ENCODE data around the gene MMP13. TPM values are rescaled to one million over a fixed set of nuclear protein-coding genes. Genes with fewer than 3 reads are reported as not detected.

The MMP13 gene
- total and polyA plus RNA-seq, 2 donors (not counting 1 experiment from before 2014, with no cell fraction given): not detected

DNA sequence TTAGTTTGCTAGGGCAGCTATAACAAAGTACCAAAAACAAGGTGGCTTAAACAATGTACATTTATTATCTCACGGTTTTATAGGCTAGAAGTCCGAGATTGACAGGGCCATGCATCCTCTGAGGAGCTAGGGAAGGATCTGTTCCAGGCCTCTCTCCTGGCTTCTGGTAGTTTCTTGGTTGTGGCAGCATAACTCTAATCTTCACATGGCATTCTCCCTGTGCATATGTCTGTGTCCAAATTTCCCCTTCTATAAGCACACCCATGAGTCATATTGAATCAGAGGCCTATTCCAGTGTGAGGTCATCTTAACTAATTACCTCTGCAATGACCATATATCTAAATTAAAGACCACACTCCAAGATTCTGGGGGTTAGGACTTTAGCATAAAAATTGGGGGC, 31.3 kb upstream of the MMP13 start:
- no peak overlapping the region for H3K27ac Mint-ChIP-seq
- no peak overlapping the region for H2AFZ ChIP-seq (ENCODE audit: insufficient read depth, low read depth, low read length, poor library complexity, severe bottlenecking)
- no peak for ATAC-seq (ENCODE audit: low read depth)
- peaks cover 0 to 4% (median 2%) of the 10 kb centered on the region in 4 experiments for H3K27me3 ChIP-seq (replicated peaks in 1 of 4; ENCODE audit: control extremely low read depth in 1 of 4, control insufficient read depth in 3 of 4, insufficient read depth in 4 of 4, low read length in 3 of 4)
- H3K27ac ChIP-seq (ENCODE audit: low read length in 2 of 2): no peak overlapping the region
- no peaks in the 10 kb centered on the region for H3K4me1 ChIP-seq (ENCODE audit: control insufficient read depth in 2 of 2, insufficient read depth in 2 of 2, low read length in 2 of 2)
- no peaks in the 10 kb centered on the region for H3K9me3 ChIP-seq (ENCODE audit: control extremely low read depth in 1 of 3, control insufficient read depth in 2 of 3, insufficient read depth in 1 of 3, low read length in 2 of 3)
- ChIA-PET POLR2A (no interaction called here), CTCF (no interaction called here)
- no peaks in the 10 kb centered on the region for H3K36me3 ChIP-seq (replicated peaks in 1 of 2; ENCODE audit: control extremely low read depth in 1 of 2, control insufficient read depth in 1 of 2, extremely low read depth in 1 of 2, insufficient read depth in 2 of 2, low read length in 1 of 2)
- H3K4me1 Mint-ChIP-seq: no peaks in the 10 kb centered on the region
- no peaks in the 10 kb centered on the region for H3K79me2 ChIP-seq (ENCODE audit: control insufficient read depth, insufficient read depth, low read length)
- no peak for TF ChIP-seq CTCF (IDR thresholded peaks at IDR 0.05)
- TF ChIP-seq EZH2 (IDR thresholded peaks at IDR 0.05; ENCODE audit: borderline replicate concordance, insufficient read depth, low read depth, low read length, poor library complexity, severe bottlenecking): no peak
- DNase-seq: no peak
- no peaks in the 10 kb centered on the region for H4K20me1 ChIP-seq (ENCODE audit: control insufficient read depth, insufficient read depth, low read length, poor library complexity, severe bottlenecking)
- H3K4me3 Mint-ChIP-seq: no peak overlapping the region
- no peaks in the 10 kb centered on the region for H3K9me3 Mint-ChIP-seq (ENCODE audit: insufficient read depth)
- peaks cover 14% of the 10 kb centered on the region for H3K27me3 Mint-ChIP-seq
- H3K4me3 ChIP-seq (ENCODE audit: control extremely low read depth in 1 of 5, extremely low read depth in 1 of 5, insufficient read depth in 1 of 5, low read depth in 2 of 5, low read length in 4 of 5): no peak overlapping the region
- H3K9ac ChIP-seq (ENCODE audit: low read length): no peak overlapping the region
- H3K4me2 ChIP-seq (replicated peaks; ENCODE audit: low read depth, low read length, poor library complexity, severe bottlenecking): no peak overlapping the region
- intact Hi-C loops (cut with micrococcal nuclease): no loop called here
- 92% methylated on average over 2 of the region's 2 CpGs for WGBS (ENCODE audit: insufficient coverage)

DNA sequence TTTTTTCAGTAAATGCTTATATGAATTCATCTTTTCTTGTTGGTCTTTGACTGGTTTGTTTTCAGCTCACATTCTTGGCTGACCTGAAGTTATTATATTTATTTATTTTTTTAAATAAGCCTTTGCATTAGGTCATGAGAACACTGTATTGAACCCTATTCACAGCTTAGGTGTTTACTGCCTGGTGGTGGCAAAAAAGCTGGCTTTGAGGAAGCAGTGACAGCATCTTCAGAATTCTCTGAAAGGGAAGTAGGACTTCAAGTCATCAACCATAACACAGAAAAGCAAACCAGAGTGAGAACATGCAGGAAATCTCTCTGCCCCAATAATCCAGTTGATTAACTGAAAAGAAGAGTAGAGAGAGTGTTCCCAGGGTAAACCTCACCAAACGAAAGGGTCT, 30.3 kb upstream of the MMP13 start:
- Histone ChIP-seq H3K4me1 (ENCODE audit: control insufficient read depth in 2 of 2, insufficient read depth in 2 of 2, low read length in 2 of 2) (no peaks in the 10 kb centered on the region), H3K79me2 (ENCODE audit: control insufficient read depth, insufficient read depth, low read length) (no peaks in the 10 kb centered on the region), H3K36me3 (replicated peaks in 1 of 2; ENCODE audit: control extremely low read depth in 1 of 2, control insufficient read depth in 1 of 2, extremely low read depth in 1 of 2, insufficient read depth in 2 of 2, low read length in 1 of 2) (no peaks in the 10 kb centered on the region), H3K27me3 (replicated peaks in 1 of 4; ENCODE audit: control extremely low read depth in 1 of 4, control insufficient read depth in 3 of 4, insufficient read depth in 4 of 4, low read length in 3 of 4) (peaks cover 0 to 4% (median 2%) of the 10 kb centered on the region in 4 experiments), H3K9ac (ENCODE audit: low read length) (no peak overlapping the region), H4K20me1 (ENCODE audit: control insufficient read depth, insufficient read depth, low read length, poor library complexity, severe bottlenecking) (no peaks in the 10 kb centered on the region), H3K9me3 (ENCODE audit: control extremely low read depth in 1 of 3, control insufficient read depth in 2 of 3, insufficient read depth in 1 of 3, low read length in 2 of 3) (no peaks in the 10 kb centered on the region), H3K27ac (ENCODE audit: low read length in 2 of 2) (no peak overlapping the region), H3K4me3 (ENCODE audit: control extremely low read depth in 1 of 5, extremely low read depth in 1 of 5, insufficient read depth in 1 of 5, low read depth in 2 of 5, low read length in 4 of 5) (no peak overlapping the region), H3K4me2 (replicated peaks; ENCODE audit: low read depth, low read length, poor library complexity, severe bottlenecking) (no peak overlapping the region), H2AFZ (ENCODE audit: insufficient read depth, low read depth, low read length, poor library complexity, severe bottlenecking) (no peak overlapping the region)
- H3K9me3 Mint-ChIP-seq (ENCODE audit: insufficient read depth): no peaks in the 10 kb centered on the region
- no peaks in the 10 kb centered on the region for H3K4me1 Mint-ChIP-seq
- intact Hi-C loops (cut with micrococcal nuclease): no loop called here
- no peak overlapping the region for H3K27ac Mint-ChIP-seq
- peaks cover 11% of the 10 kb centered on the region for H3K27me3 Mint-ChIP-seq
- ATAC-seq (ENCODE audit: low read depth): no peak
- H3K4me3 Mint-ChIP-seq: no peak overlapping the region
- ChIA-PET CTCF (no interaction called here), POLR2A (no interaction called here)
- DNase-seq: no peak
- TF ChIP-seq CTCF (IDR thresholded peaks at IDR 0.05) (no peak), EZH2 (IDR thresholded peaks at IDR 0.05; ENCODE audit: borderline replicate concordance, insufficient read depth, low read depth, low read length, poor library complexity, severe bottlenecking) (no peak)
- no CpG with 5 or more reads among the region's 1 CpG for WGBS (ENCODE audit: insufficient coverage)

Data from B cell (primary cell).